ENCODE results near the gene BPIFB1. TPM values are rescaled to one million over a fixed set of nuclear protein-coding genes. Genes with fewer than 3 reads are reported as not detected.

The BPIFB1 gene
- total and polyA plus RNA-seq, 2 of the 13 experiments (the other 11 are each of a cell fraction or from before 2014, with no cell fraction given), result 0.82 to 4.4 TPM

GRCh38 chr20:33276303-33277113 is 6.5 kb upstream of the BPIFB1 start (continued):
- TF ChIP-seq MAFK (conservative IDR thresholded peaks at IDR 0.05 in 1 of 2, IDR thresholded peaks at IDR 0.05 in 1 of 2; ENCODE audit: low read length in 2 of 2) (no peak), FOXM1 (CRISPR knock-in tag; IDR thresholded peaks at IDR 0.05) (no peak), RXRB (CRISPR knock-in tag; IDR thresholded peaks at IDR 0.05; ENCODE audit: borderline replicate concordance) (0 out of 2 replicates have a peak, but pooled peaks have one; percentile 47), ZSCAN9 (CRISPR knock-in tag; IDR thresholded peaks at IDR 0.05; ENCODE audit: borderline replicate concordance) (no peak), ZNF567 (CRISPR knock-in tag; IDR thresholded peaks at IDR 0.05; ENCODE audit: borderline replicate concordance) (no peak), NFYB (CRISPR knock-in tag; IDR thresholded peaks at IDR 0.05) (peak; percentile 48; the same call in 1 of the 2 replicates), LCORL (IDR thresholded peaks at IDR 0.05) (no peak), LCORL (CRISPR knock-in tag; IDR thresholded peaks at IDR 0.05) (peak; percentile 36; the same call in 1 of the 2 replicates), ZNF775 (CRISPR knock-in tag; IDR thresholded peaks at IDR 0.05; ENCODE audit: borderline replicate concordance) (no peak), BRF2 (CRISPR knock-in tag; IDR thresholded peaks at IDR 0.05) (no peak), HIC2 (CRISPR knock-in tag; IDR thresholded peaks at IDR 0.05; ENCODE audit: low read depth) (peak; percentile 46; the same call in 1 of the 2 replicates), HOXA7 (CRISPR knock-in tag; IDR thresholded peaks at IDR 0.05) (no peak), ZNF292 (CRISPR knock-in tag; IDR thresholded peaks at IDR 0.05; ENCODE audit: borderline replicate concordance, low read depth) (peak; percentile 97; the same call in 1 of the 2 replicates), ZBTB42 (CRISPR knock-in tag; IDR thresholded peaks at IDR 0.05) (no peak), ZKSCAN1 (IDR thresholded peaks at IDR 0.05; ENCODE audit: low read length) (peak; percentile 57; the same call in 1 of the 2 replicates), ASH2L (IDR thresholded peaks at IDR 0.05; ENCODE audit: insufficient read length, low read depth, low read length) (no peak), PBX3 (CRISPR knock-in tag; IDR thresholded peaks at IDR 0.05; ENCODE audit: borderline replicate concordance) (no peak), BHLHE40 (IDR thresholded peaks at IDR 0.05; ENCODE audit: low read length) (no peak), PLRG1 (conservative IDR thresholded peaks at IDR 0.05) (no peak), TFAP4 (IDR thresholded peaks at IDR 0.05; ENCODE audit: borderline replicate concordance, low read depth) (peak; percentile 88), THRA (CRISPR knock-in tag; IDR thresholded peaks at IDR 0.05; ENCODE audit: borderline replicate concordance) (no peak; the same call in 1 of the 2 replicates), ZNF326 (CRISPR knock-in tag; IDR thresholded peaks at IDR 0.05; ENCODE audit: borderline replicate concordance) (no peak), ZBTB38 (CRISPR knock-in tag; IDR thresholded peaks at IDR 0.05) (peak; percentile 49; the same call in 1 of the 2 replicates), TBX2 (CRISPR knock-in tag; IDR thresholded peaks at IDR 0.05; ENCODE audit: borderline replicate concordance) (peak; percentile 55; the same call in 1 of the 2 replicates)

Measured in HepG2 (cell line).